Non-pigmented ciliary epithelial cell (primary cell): ENCODE data around the gene DLG5.
A peak's percentile ranks its signal among the peaks of the same experiment; 100 is the strongest.
"Not testable (repeated sequence)": the region's sequence is repeated elsewhere in the genome, so short reads cannot be mapped to it uniquely, and the experiment has no call there.

ENCODE experiments used
- DNase-seq: peaks from one replicate; pipeline ENCODE4 v3.0.0-alpha.2; 2010; ENCODE audit warnings: low read depth

The DLG5 gene

DNA sequence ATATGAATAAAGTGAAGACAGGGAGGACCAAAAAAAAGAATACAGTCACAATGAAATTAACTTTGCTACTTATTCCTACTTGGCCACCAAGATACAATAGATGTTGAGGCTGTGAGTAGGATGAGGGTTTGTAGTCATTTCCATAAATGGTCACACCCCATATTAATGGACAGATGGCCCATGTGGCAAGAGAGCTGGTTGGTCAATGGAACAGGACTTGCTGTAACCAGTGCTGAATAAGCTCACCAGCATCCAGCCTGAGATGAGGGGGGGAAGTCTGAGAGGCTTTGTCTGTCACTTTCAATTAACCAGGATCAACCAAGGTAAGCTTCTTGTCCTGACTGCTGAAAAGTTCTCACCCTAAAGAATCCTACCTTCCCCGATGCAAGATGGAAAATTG is 158.5 kb downstream of the DLG5 start:
- DNase-seq = no peak

DNA sequence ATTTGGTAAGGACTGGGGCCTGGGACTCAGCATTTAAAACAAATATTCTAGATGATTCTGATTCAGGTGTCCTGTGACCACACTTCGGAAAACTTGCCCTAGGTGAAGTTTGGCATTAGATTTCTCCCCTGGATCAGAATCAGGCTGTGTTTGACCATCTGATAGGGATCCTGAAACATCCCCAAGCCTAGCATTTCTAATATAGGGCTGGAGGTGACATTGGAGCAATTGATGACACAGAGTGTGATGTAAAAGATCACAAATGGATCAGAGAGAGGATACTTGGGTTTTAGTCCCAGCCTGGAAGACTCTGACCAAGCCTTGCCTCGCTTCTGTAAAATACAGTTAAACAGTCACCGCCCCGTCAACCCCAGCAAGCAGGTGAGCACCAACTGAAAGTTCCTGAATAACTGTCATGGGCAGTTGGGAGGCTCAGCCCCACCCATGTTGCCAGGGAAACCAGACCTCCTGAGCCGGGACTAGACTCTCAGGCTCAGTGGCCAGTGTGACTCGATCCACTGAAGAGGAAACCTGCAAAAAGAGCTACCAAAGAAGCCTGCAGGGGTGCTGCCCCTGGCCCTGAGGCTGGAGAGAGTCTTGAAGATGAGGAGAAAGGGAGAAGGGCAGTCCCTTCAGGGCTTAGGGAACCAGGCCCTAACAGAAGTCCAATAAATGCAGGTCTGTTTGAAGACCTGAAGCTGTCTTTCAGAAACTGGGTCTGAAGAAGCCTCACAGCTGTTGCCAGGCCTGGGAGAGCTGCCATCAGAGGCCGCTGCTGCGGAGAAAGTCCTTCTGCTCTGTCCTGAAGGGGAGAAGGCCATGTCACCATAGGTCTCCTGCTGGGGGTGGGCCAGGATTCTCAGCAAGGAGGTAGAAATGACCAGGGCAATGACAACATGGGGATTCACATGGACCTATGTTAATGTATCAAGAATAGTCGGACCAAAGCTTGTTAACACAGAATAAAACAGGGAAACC is 162.8 kb downstream of the DLG5 start:
- DNase-seq = no peak

DNA sequence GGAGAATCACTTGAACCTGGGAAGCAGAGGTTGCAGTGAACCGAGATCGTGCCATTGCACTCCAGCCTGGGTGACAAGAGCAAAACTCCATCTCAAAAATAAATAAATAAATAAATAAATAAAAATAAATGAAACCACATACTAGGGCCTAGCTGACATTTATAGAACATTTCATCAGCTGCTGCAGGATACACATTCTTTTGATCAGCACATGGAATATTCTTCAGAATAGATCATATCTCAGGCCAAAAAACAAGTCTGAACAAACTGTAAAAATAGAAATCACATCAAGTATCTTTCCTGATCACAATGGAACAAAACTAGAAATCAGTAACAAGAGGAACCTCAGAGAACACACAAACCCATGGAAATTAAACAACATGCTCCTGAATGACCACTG is 168.1 kb downstream of the DLG5 start:
- DNase-seq = not testable (repeated sequence)

DNA sequence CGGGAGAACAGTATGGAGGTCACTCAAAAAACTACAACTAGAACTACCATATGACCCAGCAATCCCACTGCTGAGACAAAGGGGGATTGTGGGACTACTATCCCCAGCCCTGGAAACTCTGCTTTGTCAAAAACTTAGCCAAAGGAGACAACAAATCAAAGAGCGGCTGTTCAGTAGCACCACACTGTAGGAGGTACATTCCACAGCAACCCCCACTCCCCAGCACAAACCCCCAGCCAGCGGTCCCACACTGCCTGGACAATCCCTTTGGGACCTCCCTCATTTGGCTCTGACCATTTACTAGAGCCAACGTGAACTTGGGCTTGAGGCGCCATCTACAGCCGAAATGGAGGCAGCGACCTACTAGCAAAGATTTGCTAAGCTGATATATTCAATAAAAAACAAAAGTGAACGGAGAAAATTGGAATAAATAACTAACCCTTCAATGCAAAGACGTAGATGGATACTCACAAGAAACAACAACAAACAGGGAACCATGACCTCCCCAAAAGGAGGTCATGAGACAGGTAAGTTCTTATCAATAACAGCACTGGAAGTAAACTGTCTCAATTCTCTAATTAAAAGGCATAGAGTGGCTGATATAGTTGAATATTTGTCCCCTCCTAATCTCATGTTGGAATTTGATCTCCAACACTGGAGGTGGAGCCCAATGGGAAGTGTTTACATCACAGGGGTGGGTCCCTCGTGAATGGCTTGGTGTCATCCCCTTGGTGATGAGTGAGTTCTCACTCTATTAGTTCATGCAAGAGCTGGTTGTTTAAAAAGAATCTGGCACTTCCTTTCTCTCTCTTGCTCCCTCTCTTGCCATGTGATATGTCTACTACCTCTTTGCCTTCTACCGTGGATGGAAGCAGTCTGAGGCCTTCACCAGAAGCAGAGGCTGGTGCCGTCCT is 170.0 kb downstream of the DLG5 start:
- peak; percentile 41 for DNase-seq

DNA sequence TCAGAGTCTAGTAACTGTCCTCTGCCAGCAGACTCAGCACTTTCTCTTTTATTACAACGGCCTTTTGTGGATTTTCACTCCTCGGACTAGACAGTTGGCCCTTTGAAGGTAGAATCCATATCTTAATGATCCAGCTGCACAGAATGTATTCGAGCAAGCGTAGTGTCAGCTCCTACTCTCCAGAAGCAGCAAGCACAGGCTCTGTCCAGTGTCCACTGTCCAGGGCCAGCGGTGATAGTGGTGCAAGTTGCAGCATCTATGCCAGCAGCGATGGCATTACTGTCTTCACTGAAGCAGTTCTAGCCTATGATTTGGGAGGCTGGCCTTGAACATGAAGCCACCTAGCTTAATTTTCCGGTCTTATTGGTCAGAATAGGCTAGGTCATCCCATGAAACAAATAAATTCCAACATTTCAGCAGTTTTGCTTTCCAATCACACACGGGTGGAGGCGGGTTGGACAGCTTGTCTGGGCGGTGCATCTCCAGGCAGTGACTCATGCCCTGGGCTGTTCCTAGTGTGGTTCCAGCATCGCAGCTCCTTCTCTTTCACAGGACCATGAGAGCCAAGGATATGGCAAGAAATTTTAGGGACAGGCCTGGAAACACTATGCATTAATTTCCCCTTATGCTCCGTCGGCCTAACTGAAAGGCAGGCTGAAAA is 180.4 kb downstream of the DLG5 start:
- peak; percentile 45 for DNase-seq

DNA sequence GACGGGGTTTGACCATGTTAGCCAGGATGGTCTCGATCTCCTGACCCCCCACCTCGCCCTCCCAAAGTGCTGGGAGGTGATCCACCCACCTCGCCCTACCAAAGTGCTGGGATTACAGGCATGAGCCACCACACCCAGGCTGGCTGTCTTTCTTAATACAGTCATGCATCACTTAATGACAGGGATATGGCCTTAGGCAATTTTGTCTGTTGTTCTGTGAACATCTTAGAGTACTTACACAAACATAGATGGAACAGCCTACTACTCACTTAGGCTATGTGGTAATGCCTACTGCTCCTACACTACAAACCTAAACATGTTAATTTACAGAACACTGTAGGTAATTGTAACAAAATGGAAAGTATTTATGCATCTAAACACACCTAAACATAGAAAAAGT is 182.3 kb downstream of the DLG5 start:
- no peak for DNase-seq

DNA sequence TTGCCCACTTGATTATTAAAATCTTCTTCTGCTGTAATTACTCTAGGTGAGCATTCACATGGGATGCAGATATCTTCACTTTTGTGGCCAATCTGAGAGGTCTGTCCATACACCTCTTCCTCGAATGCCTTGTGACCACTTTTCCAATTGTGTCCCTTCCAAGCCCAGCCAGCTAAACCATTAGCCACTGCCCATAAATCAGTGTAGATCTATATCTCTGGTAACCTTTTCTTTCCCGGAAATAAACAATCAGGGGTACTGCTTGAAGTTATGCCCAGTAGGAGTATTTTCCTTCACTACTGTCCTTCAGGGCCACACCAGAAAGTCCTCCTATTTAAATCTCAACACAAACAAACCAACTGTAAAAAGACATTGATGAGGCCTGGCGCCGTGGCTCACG is 184.4 kb downstream of the DLG5 start:
- no peak for DNase-seq

DNA sequence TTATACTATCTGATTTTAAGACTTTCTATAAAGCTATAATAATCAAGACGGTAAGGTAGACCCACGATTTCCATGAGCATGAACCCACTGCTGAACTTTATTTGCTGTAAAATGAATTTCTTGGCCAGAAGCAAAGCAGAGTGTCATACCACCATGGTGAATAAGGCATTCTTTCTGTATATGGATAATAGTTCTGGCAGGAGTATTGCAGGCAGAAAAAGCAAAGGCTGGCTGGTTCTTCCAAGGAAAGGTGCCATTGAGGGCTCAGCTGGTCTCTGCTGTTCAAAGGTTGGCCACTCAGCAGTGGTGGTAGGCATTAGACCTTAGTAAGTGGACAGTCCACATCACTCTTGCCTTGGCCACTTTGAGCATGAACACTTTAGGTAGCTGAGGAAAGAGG is 184.8 kb downstream of the DLG5 start:
- DNase-seq = peak; percentile 24
